SK-N-SH (cell line): Measurements from ENCODE around the gene IQSEC1. TPM values are rescaled to one million over a fixed set of nuclear protein-coding genes. Genes with fewer than 3 reads are reported as not detected.

Experiments used
- CTCF ChIA-PET: fragments of 300-600, 350-600 bp; formaldehyde crosslinking; extraction: SDS; loops from one replicate; lab custom pipeline; 2021; lab: Yijun Ruan, JAX
- POLR2A ChIA-PET: fragments of 350-600 bp; sonication (Branson Sonifier 250); formaldehyde crosslinking; extraction: SDS; loops from one replicate; lab custom pipeline; 2020; ENCODE audit warnings: antibody characterized with exemption, inconsistent platforms; lab: Yijun Ruan, JAX
- DNase-seq: peaks from one replicate; pipeline ENCODE4 v3.0.0; 2012
- H2AFZ ChIP-seq: fragments of 200-600 bp; sonication (generic); 2 replicates; pipeline ENCODE4 v1.8.1; 2016; ENCODE audit warnings: antibody characterized with exemption, mild to moderate bottlenecking, low read depth
- H3F3A ChIP-seq: fragments of 200-600 bp; sonication (generic); replicated peaks from 2 replicates; pipeline ENCODE3; 2016; ENCODE audit warnings: antibody characterized with exemption, mild to moderate bottlenecking; ENCODE audit not compliant: insufficient read depth
- H3K27ac ChIP-seq, 2 experiments: fragments of 200-500 bp in 1 of 2; fragments of 200-600 bp in 1 of 2; sonication (Bioruptor generic) in 1 of 2; sonication (generic), shearing (Covaris generic) in 1 of 2; 2 replicates each; pipeline versions ENCODE4 v1.5.1 to v1.6.1; 2014 to 2016; ENCODE audit warnings: low read depth in 2 of 2, inconsistent platforms in 1 of 2, low read length in 1 of 2, mild to moderate bottlenecking in 1 of 2, mixed read lengths in 1 of 2
- H3K27me3 ChIP-seq: fragments of 200-600 bp; sonication (generic), shearing (Covaris generic); 2 replicates; pipeline ENCODE4 v1.6.1; 2016; ENCODE audit warnings: mixed run types; ENCODE audit not compliant: insufficient read depth
- H3K36me3 ChIP-seq, 2 experiments: fragments of 200-500 bp in 1 of 2; fragments of 200-600 bp in 1 of 2; sonication (Bioruptor generic) in 1 of 2; sonication (generic) in 1 of 2; replicated peaks in 1 of 2; 2 replicates each; pipeline versions ENCODE3 to v1.5.1; 2014 to 2016; ENCODE audit warnings: low read length in 1 of 2, mild to moderate bottlenecking in 1 of 2; ENCODE audit not compliant: insufficient read depth in 2 of 2, control insufficient read depth in 1 of 2
- H3K4me1 ChIP-seq, 2 experiments: fragments of 200-500 bp in 1 of 2; fragments of 200-600 bp in 1 of 2; sonication (Bioruptor generic) in 1 of 2; sonication (generic), shearing (Covaris generic) in 1 of 2; 2 replicates each; pipeline versions ENCODE4 v1.5.1 to v1.6.1; 2014 to 2016; ENCODE audit warnings: low read depth in 1 of 2, low read length in 1 of 2, mixed run types in 1 of 2; ENCODE audit not compliant: insufficient read depth in 2 of 2, control insufficient read depth in 1 of 2
- H3K4me2 ChIP-seq: fragments of 200-600 bp; sonication (generic), shearing (Covaris generic); 2 replicates; pipeline ENCODE4 v1.6.1; 2017; ENCODE audit warnings: mixed run types
- H3K4me3 ChIP-seq, 2 experiments: fragments of 200-500 bp in 1 of 2; fragments of 200-600 bp in 1 of 2; sonication (Bioruptor generic) in 1 of 2; sonication (generic), shearing (Covaris generic) in 1 of 2; 2 replicates each; pipeline versions ENCODE4 v1.5.1 to v1.8.1; 2014 to 2016; ENCODE audit warnings: low read depth in 2 of 2, inconsistent platforms in 1 of 2, low read length in 1 of 2, mild to moderate bottlenecking in 1 of 2, mixed read lengths in 1 of 2, moderate library complexity in 1 of 2
- H3K79me2 ChIP-seq: fragments of 200-600 bp; sonication (generic); 2 replicates; pipeline ENCODE4 v1.8.1; 2017; ENCODE audit warnings: mild to moderate bottlenecking; ENCODE audit not compliant: insufficient read depth
- H3K9ac ChIP-seq: fragments of 200-600 bp; sonication (generic); 2 replicates; pipeline ENCODE4 v1.6.1; 2017; ENCODE audit warnings: mixed run types
- H3K9me2 ChIP-seq: fragments of 200-600 bp; sonication (generic); 2 replicates; pipeline ENCODE4 v1.6.1; 2017; ENCODE audit warnings: mixed run types
- H3K9me3 ChIP-seq: fragments of 200-600 bp; sonication (generic); 2 replicates; pipeline ENCODE4 v1.6.1; 2017; ENCODE audit warnings: mixed run types, mild to moderate bottlenecking, moderate library complexity
- H4K20me1 ChIP-seq: fragments of 200-600 bp; sonication (generic); 2 replicates; pipeline ENCODE4 v1.6.1; 2017; ENCODE audit warnings: mild to moderate bottlenecking, mixed run types; ENCODE audit not compliant: insufficient read depth
- CHD2 ChIP-seq: fragments of 150-350 bp; IDR thresholded peaks from 2 replicates; pipeline ENCODE4 v1.6.1; 2018; ENCODE audit warnings: low read length; ENCODE audit not compliant: partially characterized antibody
- EP300 ChIP-seq, 2 experiments: IDR thresholded peaks; 2 replicates each; pipeline versions ENCODE4 v1.4.0 to v1.6.1; 2012; ENCODE audit warnings: borderline replicate concordance in 1 of 2, low read depth in 1 of 2, low read length in 1 of 2
- EZH2phosphoT487 ChIP-seq: fragments of 200-600 bp; sonication (generic); IDR thresholded peaks from 2 replicates; pipeline ENCODE4 v1.6.1; 2017; ENCODE audit warnings: low read depth, mixed run types, mild to moderate bottlenecking, antibody characterized with exemption, moderate library complexity, borderline replicate concordance
- FOXJ3 ChIP-seq: sonication (generic); formaldehyde crosslinking; IDR thresholded peaks from 2 replicates; pipeline ENCODE4 v1.5.1; 2020; ENCODE audit warnings: mild to moderate bottlenecking, missing genetic modification reagents
- FOXM1 ChIP-seq: IDR thresholded peaks from 2 replicates; pipeline ENCODE4 v1.4.0; 2012; ENCODE audit warnings: low read depth, mild to moderate bottlenecking
- GABPA ChIP-seq: IDR thresholded peaks from 2 replicates; pipeline ENCODE4 v1.4.0; 2012; ENCODE audit warnings: low read depth, mild to moderate bottlenecking
- JUND ChIP-seq: IDR thresholded peaks from 2 replicates; pipeline ENCODE4 v1.4.0; 2012
- MEF2A ChIP-seq: IDR thresholded peaks from 2 replicates; pipeline ENCODE4 v1.4.0; 2012; ENCODE audit warnings: low read depth, borderline replicate concordance
- MXI1 ChIP-seq: IDR thresholded peaks from 2 replicates; pipeline ENCODE4 v1.6.1; 2012; ENCODE audit warnings: mild to moderate bottlenecking, low read depth, low read length, improper control_type of control experiment
- NFIC ChIP-seq: IDR thresholded peaks from 2 replicates; pipeline ENCODE4 v1.4.0; 2012; ENCODE audit warnings: borderline replicate concordance
- POLR2AphosphoS5 ChIP-seq: IDR thresholded peaks from 2 replicates; pipeline ENCODE4 v1.6.1; 2012; ENCODE audit warnings: low read depth, low read length
- RAD21 ChIP-seq: IDR thresholded peaks from 2 replicates; pipeline ENCODE4 v1.6.1; 2012; ENCODE audit warnings: mild to moderate bottlenecking, low read length
- RXRA ChIP-seq: IDR thresholded peaks from 2 replicates; pipeline ENCODE4 v1.4.0; 2012; ENCODE audit warnings: low read depth, mild to moderate bottlenecking, borderline replicate concordance
- SIN3A ChIP-seq: IDR thresholded peaks from 2 replicates; pipeline ENCODE4 v1.6.1; 2012; ENCODE audit warnings: low read depth, mild to moderate bottlenecking, low read length, moderate library complexity, borderline replicate concordance
- TCF12 ChIP-seq: IDR thresholded peaks from 2 replicates; pipeline ENCODE4 v1.4.0; 2012
- YY1 ChIP-seq: IDR thresholded peaks from 2 replicates; pipeline ENCODE4 v1.4.0; 2012; ENCODE audit warnings: low read depth, mild to moderate bottlenecking
- WGBS: methylation state at CpG from one replicate; pipeline ENCODE4 v1.1.6; 2017; ENCODE audit warnings: low lambda C conversion rate; 5-methylcytosine and 5-hydroxymethylcytosine counted together
- polyA plus RNA-seq, 3 experiments: library from polyadenylated mRNA; depleted of rRNA; stranded (reverse); fragments of >200 nt; gene quantifications; 2 replicates each; pipeline ENCODE4 v1.2.3, GENCODE V29; 2012
- TF ChIP-seq, protein P1 (sequence below): IDR thresholded peaks from 2 replicates; pipeline ENCODE4 v1.4.0; 2012; ENCODE audit warnings: low read depth, borderline replicate concordance
- TF ChIP-seq, protein P2 (sequence below): fragments of 150-350 bp; IDR thresholded peaks from 2 replicates; pipeline ENCODE4 v1.6.1; 2017; ENCODE audit warnings: antibody characterized with exemption, low read length, low read depth, borderline replicate concordance
- TF ChIP-seq, protein P3 (sequence below): IDR thresholded peaks from 2 replicates; pipeline ENCODE4 v1.6.1; 2012; ENCODE audit warnings: mild to moderate bottlenecking, low read depth, low read length, moderate library complexity

IQSEC1 gene
- polyA plus RNA-seq, 1 of the 3 experiments (the other 2 are of a cell fraction) = 6.2 TPM

DNA sequence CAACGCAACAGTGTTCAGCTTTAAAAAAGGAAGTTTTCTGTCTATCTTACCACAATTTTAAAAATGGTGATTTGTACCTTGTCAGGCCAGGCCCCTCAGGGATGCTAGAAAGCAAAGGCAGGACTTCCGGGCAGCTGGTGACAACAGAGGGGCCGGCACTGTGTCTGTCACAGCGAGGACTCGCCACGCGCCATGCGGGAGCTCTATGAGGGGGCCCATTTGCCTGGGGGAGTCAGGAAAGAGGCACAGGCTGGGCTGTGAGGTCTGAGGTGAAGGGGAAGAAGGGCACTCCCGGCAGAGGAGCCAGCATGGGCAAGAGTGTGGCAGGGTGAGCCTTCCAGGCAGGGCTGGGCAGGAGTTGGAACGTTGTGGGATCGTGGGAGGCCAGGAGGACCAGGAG lies 7.0 kb downstream of the IQSEC1 start:
- POLR2A ChIA-PET = no interaction called here
- H3K9me2 ChIP-seq = no peaks in the 10 kb centered on the region

More for the DNA sequence above, 7.0 kb downstream of the IQSEC1 start:
- Histone ChIP-seq H2AFZ (no peak overlapping the region), H4K20me1 (no peaks in the 10 kb centered on the region), H3K9me3 (no peaks in the 10 kb centered on the region), H3K36me3 (no peaks in the 10 kb centered on the region), H3K4me1 (peaks cover 0 to 46% of the 10 kb centered on the region in 2 experiments; a peak in 1 of 4 replicates), H3K27ac (no peak overlapping the region), H3K9ac (no peak overlapping the region), H3K79me2 (no peaks in the 10 kb centered on the region), H3K4me2 (no peak overlapping the region), H3F3A (peaks cover 6% of the 10 kb centered on the region), H3K4me3 (no peak overlapping the region), H3K27me3 (no peaks in the 10 kb centered on the region)
- DNase-seq = no peak
- WGBS = 91% methylated on average over 10 of the region's 11 CpGs
- TF ChIP-seq SIN3A = no peak
- no peak for TF ChIP-seq RXRA
- TF ChIP-seq CHD2 = no peak
- TF ChIP-seq MEF2A = no peak
- no peak for TF ChIP-seq JUND
- TF ChIP-seq, protein P1, sequence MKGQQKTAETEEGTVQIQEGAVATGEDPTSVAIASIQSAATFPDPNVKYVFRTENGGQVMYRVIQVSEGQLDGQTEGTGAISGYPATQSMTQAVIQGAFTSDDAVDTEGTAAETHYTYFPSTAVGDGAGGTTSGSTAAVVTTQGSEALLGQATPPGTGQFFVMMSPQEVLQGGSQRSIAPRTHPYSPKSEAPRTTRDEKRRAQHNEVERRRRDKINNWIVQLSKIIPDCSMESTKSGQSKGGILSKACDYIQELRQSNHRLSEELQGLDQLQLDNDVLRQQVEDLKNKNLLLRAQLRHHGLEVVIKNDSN = no peak
- TF ChIP-seq EZH2phosphoT487 = no peak
- no peak for TF ChIP-seq EP300 (IDR thresholded peaks at IDR 0.05; ENCODE audit: borderline replicate concordance in 1 of 2, low read depth in 1 of 2, low read length in 1 of 2)
- TF ChIP-seq, protein P2, sequence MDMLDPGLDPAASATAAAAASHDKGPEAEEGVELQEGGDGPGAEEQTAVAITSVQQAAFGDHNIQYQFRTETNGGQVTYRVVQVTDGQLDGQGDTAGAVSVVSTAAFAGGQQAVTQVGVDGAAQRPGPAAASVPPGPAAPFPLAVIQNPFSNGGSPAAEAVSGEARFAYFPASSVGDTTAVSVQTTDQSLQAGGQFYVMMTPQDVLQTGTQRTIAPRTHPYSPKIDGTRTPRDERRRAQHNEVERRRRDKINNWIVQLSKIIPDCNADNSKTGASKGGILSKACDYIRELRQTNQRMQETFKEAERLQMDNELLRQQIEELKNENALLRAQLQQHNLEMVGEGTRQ = no peak
- no peak for TF ChIP-seq TCF12
- no peak for TF ChIP-seq YY1
- TF ChIP-seq, protein P3, sequence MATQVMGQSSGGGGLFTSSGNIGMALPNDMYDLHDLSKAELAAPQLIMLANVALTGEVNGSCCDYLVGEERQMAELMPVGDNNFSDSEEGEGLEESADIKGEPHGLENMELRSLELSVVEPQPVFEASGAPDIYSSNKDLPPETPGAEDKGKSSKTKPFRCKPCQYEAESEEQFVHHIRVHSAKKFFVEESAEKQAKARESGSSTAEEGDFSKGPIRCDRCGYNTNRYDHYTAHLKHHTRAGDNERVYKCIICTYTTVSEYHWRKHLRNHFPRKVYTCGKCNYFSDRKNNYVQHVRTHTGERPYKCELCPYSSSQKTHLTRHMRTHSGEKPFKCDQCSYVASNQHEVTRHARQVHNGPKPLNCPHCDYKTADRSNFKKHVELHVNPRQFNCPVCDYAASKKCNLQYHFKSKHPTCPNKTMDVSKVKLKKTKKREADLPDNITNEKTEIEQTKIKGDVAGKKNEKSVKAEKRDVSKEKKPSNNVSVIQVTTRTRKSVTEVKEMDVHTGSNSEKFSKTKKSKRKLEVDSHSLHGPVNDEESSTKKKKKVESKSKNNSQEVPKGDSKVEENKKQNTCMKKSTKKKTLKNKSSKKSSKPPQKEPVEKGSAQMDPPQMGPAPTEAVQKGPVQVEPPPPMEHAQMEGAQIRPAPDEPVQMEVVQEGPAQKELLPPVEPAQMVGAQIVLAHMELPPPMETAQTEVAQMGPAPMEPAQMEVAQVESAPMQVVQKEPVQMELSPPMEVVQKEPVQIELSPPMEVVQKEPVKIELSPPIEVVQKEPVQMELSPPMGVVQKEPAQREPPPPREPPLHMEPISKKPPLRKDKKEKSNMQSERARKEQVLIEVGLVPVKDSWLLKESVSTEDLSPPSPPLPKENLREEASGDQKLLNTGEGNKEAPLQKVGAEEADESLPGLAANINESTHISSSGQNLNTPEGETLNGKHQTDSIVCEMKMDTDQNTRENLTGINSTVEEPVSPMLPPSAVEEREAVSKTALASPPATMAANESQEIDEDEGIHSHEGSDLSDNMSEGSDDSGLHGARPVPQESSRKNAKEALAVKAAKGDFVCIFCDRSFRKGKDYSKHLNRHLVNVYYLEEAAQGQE = no peak
- no peak for TF ChIP-seq RAD21
- no peak for TF ChIP-seq POLR2AphosphoS5
- TF ChIP-seq NFIC = no peak
- TF ChIP-seq GABPA = no peak
- TF ChIP-seq MXI1 = no peak
- no peak for TF ChIP-seq FOXM1
- no peak for TF ChIP-seq FOXJ3 (CRISPR knock-in tag)
- CTCF ChIA-PET = interaction anchor here (1.4 to 3.4 kb wide), 2 partner anchors 12 to 26 kb away, joined by 3 to 11 read pairs; no protein-coding TSS in a partner anchor
